DMS79 treated with DMSO at 0.1 percent for 48 hours (cell line): ENCODE results near the gene TEX9.

ENCODE experiments used
- DNase-seq: peaks from one replicate; lab custom pipeline; 2025; lab: John Stamatoyannopoulos, UW

Gene TEX9

DNA sequence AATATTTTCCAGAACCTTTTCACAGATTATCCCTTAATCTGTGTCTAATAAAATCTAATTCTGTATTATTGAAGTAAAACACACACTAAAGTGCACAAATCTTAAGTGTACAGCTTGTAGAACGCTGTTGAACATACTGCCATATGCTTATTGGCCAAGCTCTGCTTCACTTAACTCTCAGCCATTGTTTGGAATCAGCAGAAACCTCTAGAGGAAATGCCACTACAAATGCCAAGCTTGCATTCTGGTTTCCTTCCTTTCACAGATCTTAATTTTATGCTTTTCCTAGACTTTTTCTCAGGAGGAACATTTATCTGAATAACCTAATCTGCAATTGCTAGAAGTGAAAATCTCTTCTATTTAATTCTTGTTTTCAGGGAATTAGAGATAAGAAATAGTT, 89.6 kb downstream of the TEX9 start:
- DNase-seq: no peak

DNA sequence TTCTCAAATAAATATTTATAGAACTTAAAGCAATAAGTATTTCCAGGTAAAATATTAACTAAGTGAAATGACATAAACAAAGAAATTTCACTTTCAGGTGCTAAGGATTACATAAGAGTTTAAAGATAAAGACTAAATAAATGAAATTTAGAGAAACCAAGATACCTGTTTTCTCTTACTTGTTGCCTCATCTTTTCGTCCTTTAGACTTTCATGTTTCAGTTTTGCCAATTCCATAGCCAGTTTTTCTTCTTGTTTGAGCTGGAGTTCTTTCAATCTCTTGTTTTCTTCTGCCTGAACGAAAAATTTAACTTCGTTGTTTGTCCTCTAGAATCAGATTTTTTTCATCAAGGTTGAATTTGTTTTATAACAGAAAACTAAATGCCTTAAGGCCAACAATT, 91.0 kb downstream of the TEX9 start:
- DNase-seq: no peak

DNA sequence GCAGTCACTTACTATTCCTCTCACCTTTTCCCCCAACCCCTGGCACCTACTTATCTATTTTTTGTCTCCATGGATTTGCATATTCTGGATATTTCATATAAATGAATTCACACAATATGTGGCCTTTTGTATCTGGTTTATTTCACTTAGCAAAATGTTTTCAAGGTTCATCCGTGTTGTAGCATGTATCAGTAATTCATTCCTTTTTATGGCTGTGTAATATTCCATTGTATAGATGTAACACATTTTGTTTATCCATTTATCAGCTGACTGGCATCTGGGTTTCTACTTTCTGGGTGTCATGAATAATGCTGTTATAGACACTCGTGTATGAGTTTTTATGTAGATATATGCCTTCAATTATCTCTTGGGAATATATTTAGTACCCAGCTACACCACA, 93.9 kb downstream of the TEX9 start:
- no peak for DNase-seq

DNA sequence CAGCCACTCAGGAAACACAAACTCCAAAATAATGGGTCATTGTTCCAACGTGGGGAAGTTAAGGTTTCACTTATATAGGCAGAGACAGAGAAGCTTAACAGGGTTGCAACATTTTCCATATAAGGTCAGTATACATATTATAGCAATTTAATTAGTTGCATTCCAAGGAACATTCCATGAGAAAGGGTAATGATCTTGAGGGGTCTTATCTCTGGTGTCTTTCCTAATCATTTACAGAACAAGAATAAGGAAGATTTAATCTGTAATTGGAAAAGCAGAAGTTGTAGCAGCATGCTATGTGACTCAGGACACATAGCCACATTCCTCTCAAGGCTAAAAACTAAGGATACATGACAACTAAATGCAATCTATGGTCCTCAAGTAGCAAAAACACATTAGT, 94.8 kb downstream of the TEX9 start:
- DNase-seq: no peak

DNA sequence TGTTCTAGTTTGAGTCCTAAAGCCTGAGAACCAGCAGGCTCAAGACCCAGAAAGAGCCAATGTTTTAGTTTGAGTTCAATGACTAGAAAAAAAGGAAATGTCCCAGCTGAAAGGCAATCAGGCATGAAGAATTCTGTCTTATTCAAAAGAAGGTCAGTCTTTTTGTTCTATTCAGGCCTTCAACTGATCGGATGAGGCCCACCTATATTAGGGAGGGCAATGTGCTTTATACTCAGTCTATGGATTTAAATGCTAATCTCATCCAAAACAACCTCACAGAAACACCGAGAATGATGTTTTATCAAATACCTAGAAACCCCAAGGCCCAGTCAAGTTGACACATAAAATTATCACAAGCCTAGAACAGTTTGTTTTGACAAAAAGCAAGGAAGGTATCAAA, 95.7 kb downstream of the TEX9 start:
- DNase-seq: no peak

DNA sequence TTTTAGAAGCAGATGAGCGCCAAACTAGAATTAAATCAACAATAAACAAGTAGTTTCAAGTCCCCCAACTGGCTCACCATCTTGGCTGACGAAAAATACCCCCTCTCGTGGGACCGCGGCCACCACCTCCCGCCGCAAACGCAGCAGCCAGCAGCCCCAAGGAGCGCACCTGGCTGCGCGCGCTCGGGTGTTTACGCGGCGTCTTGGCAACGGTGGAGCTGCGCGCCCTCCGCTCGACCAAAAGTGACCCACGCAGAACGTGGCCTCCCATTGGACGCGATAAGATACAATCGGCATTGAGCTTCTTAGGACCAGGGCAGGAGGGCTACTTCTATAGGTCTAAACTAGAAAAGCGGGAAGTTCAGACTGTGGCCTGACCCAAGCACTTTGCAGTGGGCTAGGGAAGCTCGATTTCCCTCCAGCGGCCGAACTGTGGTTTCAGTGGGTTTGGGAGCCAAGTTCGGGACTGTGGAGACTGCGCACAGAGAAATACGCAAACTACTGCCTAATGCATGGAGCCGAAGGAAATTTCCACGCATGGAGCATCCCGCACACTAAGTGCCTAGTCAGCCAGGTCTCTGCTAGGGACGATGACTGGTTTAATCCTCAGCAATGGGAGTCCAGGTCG, 99.8 kb downstream of the TEX9 start, which contains the start of gene MNS1:
Gene MNS1 (minus strand): TSS at position 245 of the 628 bp plus-strand sequence. CDS start 165 bp downstream, at position 80.
- DNase-seq: peak; percentile 79

DNA sequence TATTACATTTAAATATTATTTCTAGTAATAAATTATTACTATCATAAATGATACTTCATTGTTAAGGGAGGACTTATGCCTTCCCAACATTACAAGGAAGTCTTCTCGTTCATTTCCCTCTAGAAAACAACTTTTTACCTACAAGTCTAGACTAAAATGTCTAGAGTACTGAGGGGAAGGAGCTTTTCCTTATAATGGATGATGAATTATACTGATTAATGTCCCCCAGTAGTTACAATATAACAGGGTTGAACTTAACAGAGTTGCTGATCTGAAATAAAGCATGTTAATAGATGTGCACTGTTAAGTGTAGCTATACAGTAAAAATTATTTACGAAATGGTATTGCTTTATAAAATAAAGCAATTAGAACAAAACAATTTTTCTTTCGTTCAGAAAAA, 102.4 kb downstream of the TEX9 start:
- DNase-seq: no peak

DNA sequence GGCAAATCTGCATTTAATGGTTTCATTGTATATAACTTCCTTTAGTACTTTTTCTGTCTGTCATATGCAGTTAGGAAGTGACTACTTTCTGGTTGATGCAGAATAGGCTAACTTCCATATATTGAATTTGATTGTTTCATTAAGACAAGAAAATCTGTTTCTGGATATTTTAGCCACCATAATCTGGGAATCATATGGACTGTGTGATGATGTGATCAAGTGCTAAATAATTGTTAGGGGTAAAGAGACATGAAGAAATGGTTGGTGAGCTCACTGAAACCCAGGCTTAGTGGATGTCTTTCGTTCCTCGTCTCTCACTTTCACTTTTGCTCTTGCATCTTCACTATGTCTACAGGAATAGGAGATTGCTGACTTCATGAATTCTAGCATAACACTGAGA, 103.2 kb downstream of the TEX9 start:
- DNase-seq: no peak

DNA sequence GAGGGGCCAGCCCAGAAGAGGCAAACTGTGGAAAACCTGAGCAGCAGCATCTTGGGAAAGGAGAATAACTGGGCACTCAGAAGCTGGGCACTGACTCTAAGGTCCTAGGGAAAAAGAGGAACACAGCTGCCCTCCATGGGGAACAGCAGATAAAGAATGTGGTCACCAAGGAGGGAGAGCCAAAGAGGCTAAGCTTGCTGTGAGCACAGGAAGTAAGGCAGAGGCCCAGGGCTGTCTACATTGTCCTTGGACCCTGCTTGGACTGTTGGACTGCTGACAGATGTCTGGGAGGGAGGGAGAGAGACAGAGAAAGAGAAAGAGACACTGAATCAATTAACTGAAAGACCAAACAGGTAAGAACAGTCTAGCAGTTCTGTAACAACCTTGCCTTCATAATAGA, 104.3 kb downstream of the TEX9 start:
- no peak for DNase-seq

DNA sequence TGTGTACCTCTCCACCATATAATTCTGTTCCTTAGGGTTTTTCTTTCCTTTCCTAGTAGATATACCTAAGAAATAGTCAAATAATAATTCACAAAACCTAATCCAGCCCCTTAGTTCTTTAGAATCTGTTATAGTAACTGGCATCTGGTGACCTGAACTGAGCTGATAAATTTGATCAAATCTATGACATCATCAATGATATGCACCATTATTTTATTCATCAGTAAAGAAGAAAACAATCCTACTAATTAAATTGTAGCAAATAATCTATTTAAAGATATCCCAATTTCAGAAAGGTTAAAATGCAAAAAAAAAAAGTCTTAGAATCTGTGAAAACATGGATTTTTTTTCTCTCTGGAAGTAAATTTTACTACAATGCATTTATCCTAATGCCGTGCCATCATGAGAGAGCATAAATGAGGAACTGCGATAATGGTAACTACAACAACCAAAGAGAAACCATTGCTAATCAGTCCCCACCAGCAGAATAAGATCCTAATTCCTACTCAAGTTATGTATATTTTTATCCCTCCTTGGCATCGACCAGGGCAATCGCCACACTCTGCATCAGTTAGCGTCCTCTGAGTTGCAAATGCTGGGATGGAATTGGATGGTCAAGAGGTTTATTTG, 106.3 kb downstream of the TEX9 start:
- DNase-seq: no peak

DNA sequence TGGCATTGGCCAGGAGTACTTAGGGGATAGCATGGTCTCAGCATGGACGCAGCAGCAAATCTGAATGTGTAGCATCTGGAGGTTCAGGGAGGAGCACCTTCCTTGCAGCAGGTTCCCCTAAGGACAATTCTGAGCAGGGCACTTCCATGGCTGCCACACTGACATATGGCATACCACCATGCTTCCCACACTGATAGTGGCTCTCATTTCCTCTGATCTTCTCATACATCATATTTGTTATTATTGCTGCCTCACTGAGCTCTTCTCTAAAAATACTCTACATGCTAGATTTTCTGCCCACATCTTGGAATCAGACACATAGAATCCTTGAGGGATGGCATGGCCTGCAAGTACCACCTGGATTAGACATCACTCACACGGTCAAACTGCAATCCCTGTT, 107.1 kb downstream of the TEX9 start:
- DNase-seq: no peak

DNA sequence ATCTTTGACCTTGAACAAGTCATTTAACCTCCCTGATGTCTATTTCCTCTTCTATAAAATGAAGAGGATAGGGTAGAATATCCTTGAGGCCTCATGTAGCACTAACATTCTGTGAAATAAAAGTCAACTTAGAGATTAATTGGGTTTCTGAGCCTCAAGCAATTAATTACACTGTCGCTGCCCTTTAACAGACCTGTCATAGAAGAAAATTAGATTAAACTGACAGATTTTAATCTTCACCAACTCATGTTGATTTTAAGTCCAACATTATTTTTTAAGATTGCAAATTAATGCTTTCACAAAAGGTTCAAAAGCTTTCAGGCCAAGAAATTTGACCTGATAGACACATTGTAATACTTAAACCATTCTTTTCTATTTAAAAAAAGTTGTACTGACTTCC, 107.8 kb downstream of the TEX9 start:
- DNase-seq: no peak

DNA sequence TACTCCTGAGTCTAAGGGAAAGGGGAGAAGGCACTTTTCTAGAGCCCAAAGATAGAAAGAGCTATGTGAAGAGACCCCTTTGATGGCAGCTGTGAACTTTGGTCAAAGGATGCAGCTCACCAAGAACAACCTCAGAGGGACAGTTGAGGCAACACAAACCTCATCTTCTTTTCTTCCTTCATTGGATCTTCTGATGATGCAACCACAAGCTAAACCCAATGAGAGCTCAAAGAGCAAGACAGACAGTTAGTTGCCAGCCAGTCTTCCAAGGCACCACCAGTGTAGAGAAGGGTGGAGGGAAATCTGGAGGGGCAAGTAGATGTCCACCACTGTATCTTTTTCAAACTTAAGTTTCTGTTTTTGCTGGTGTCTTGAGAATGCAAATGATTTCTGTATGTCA, 110.1 kb downstream of the TEX9 start:
- DNase-seq: no peak
